WTC11 (cell line): ENCODE measurements around the gene LBX1. TPM values are rescaled to one million over a fixed set of nuclear protein-coding genes. Genes with fewer than 3 reads are reported as not detected.

Source experiments
- ATAC-seq: fragments of 200-7000 bp; cut with Tn5 transposase; 2 replicates; pipeline ENCODE4 v1.10.0; 2021; ENCODE audit warnings: mild to moderate bottlenecking, moderate library complexity
- CTCF ChIA-PET: fragments of 300-600 bp; sonication (Branson Sonifier 250); formaldehyde crosslinking; loops from one replicate; lab custom pipeline; 2021; ENCODE audit warnings: antibody characterized with exemption; lab: Charles Lee
- POLR2A ChIA-PET: fragments of 350-600 bp; sonication (Branson Sonifier 250); formaldehyde crosslinking; loops from one replicate; lab custom pipeline; 2021; ENCODE audit warnings: antibody characterized with exemption; lab: Charles Lee
- DNase-seq: peaks from one replicate; pipeline ENCODE4 v3.0.0; 2021; ENCODE audit warnings: low spot score
- H3K27ac Mint-ChIP-seq: 2 replicates; pipeline ENCODE4 v1.8.0; 2021; ENCODE audit warnings: mixed read lengths
- H3K27me3 Mint-ChIP-seq: 2 replicates; pipeline ENCODE4 v1.8.0; 2021; ENCODE audit warnings: low read depth, mild to moderate bottlenecking, moderate library complexity, mixed read lengths
- H3K36me3 Mint-ChIP-seq: 2 replicates; pipeline ENCODE4 v1.8.0; 2021; ENCODE audit warnings: mixed read lengths
- H3K4me1 Mint-ChIP-seq: 2 replicates; pipeline ENCODE4 v1.8.0; 2022; ENCODE audit warnings: mixed read lengths
- H3K4me3 Mint-ChIP-seq: 2 replicates; pipeline ENCODE4 v1.8.0; 2021; ENCODE audit warnings: mild to moderate bottlenecking, moderate library complexity, mixed read lengths
- H3K9me3 Mint-ChIP-seq: 2 replicates; pipeline ENCODE4 v1.8.0; 2021; ENCODE audit warnings: mixed read lengths
- CDX4 ChIP-seq: fragments of 250-450 bp; sonication (Bioruptor Pico); IDR thresholded peaks from 2 replicates; pipeline ENCODE4 v1.9.0; 2021; ENCODE audit warnings: moderate library complexity, mild to moderate bottlenecking, inconsistent platforms, borderline replicate concordance
- E2F5 ChIP-seq: sonication (generic); formaldehyde crosslinking; IDR thresholded peaks from 2 replicates; pipeline ENCODE4 v1.8.1; 2022; ENCODE audit warnings: mild to moderate bottlenecking, moderate library complexity, missing genetic modification reagents
- EMX1 ChIP-seq: fragments of 250-450 bp; sonication (Bioruptor Pico); IDR thresholded peaks from 2 replicates; pipeline ENCODE4 v1.8.0; 2021; ENCODE audit warnings: mild to moderate bottlenecking
- ESRRA ChIP-seq: sonication (generic); formaldehyde crosslinking; IDR thresholded peaks from 2 replicates; pipeline ENCODE4 v1.8.1; 2022; ENCODE audit warnings: mild to moderate bottlenecking, missing genetic modification reagents, borderline replicate concordance
- FOXP1 ChIP-seq: sonication (generic); formaldehyde crosslinking; IDR thresholded peaks from 2 replicates; pipeline ENCODE4 v1.8.0; 2022; ENCODE audit warnings: missing genetic modification reagents, mild to moderate bottlenecking, moderate library complexity, borderline replicate concordance
- IRF2 ChIP-seq: sonication (generic); formaldehyde crosslinking; IDR thresholded peaks from 2 replicates; pipeline ENCODE4 v1.8.0; 2022; ENCODE audit warnings: low read depth, missing genetic modification reagents, borderline replicate concordance
- JAZF1 ChIP-seq: fragments of 250-450 bp; sonication (Bioruptor Pico); IDR thresholded peaks from 2 replicates; pipeline ENCODE4 v1.9.0; 2021; ENCODE audit warnings: moderate library complexity, mild to moderate bottlenecking, inconsistent platforms
- JUN ChIP-seq: sonication (generic); formaldehyde crosslinking; IDR thresholded peaks from 2 replicates; pipeline ENCODE4 v1.8.0; 2023; ENCODE audit warnings: mild to moderate bottlenecking, missing genetic modification reagents
- KAT7 ChIP-seq: sonication (generic); formaldehyde crosslinking; IDR thresholded peaks from 2 replicates; pipeline ENCODE4 v1.8.1; 2023; ENCODE audit warnings: missing genetic modification reagents, mild to moderate bottlenecking, borderline replicate concordance
- MYBL2 ChIP-seq: sonication (generic); formaldehyde crosslinking; IDR thresholded peaks from 2 replicates; pipeline ENCODE4 v1.8.1; 2023; ENCODE audit warnings: mild to moderate bottlenecking, moderate library complexity, missing genetic modification reagents
- PREB ChIP-seq: sonication (generic); formaldehyde crosslinking; IDR thresholded peaks from 2 replicates; pipeline ENCODE4 v1.8.1; 2022; ENCODE audit warnings: mild to moderate bottlenecking, missing genetic modification reagents, moderate library complexity, borderline replicate concordance
- PRRX2 ChIP-seq: fragments of 250-450 bp; sonication (Bioruptor Pico); IDR thresholded peaks from 2 replicates; pipeline ENCODE4 v1.8.0; 2021; ENCODE audit warnings: mild to moderate bottlenecking
- RELA ChIP-seq: sonication (generic); formaldehyde crosslinking; IDR thresholded peaks from 2 replicates; pipeline ENCODE4 v1.8.1; 2022; ENCODE audit warnings: missing genetic modification reagents, mild to moderate bottlenecking, borderline replicate concordance
- SMAD3 ChIP-seq: sonication (generic); formaldehyde crosslinking; IDR thresholded peaks from 2 replicates; pipeline ENCODE4 v1.8.0; 2022; ENCODE audit warnings: missing genetic modification reagents, mild to moderate bottlenecking, borderline replicate concordance
- STAT6 ChIP-seq: sonication (generic); formaldehyde crosslinking; conservative IDR thresholded peaks from 2 replicates; pipeline ENCODE4 v1.8.1; 2023; ENCODE audit warnings: mild to moderate bottlenecking, low read depth, missing genetic modification reagents, moderate library complexity
- TCF7 ChIP-seq: sonication (generic); formaldehyde crosslinking; IDR thresholded peaks from 2 replicates; pipeline ENCODE4 v1.8.0; 2022; ENCODE audit warnings: mild to moderate bottlenecking, low read depth, missing genetic modification reagents, moderate library complexity
- TEAD1 ChIP-seq: sonication (generic); formaldehyde crosslinking; IDR thresholded peaks from 2 replicates; pipeline ENCODE4 v1.8.0; 2022; ENCODE audit warnings: mild to moderate bottlenecking, missing genetic modification reagents
- TEAD4 ChIP-seq: sonication (generic); formaldehyde crosslinking; IDR thresholded peaks from 2 replicates; pipeline ENCODE4 v1.8.0; 2022; ENCODE audit warnings: mild to moderate bottlenecking, missing genetic modification reagents
- TP53 ChIP-seq: sonication (generic); formaldehyde crosslinking; IDR thresholded peaks from 2 replicates; pipeline ENCODE4 v1.8.1; 2023; ENCODE audit warnings: mild to moderate bottlenecking, missing genetic modification reagents
- ZNF281 ChIP-seq: sonication (generic); formaldehyde crosslinking; IDR thresholded peaks from 2 replicates; pipeline ENCODE4 v1.8.0; 2023; ENCODE audit warnings: mild to moderate bottlenecking, missing genetic modification reagents
- ZNF512 ChIP-seq: sonication (generic); formaldehyde crosslinking; IDR thresholded peaks from 2 replicates; pipeline ENCODE4 v1.8.1; 2022; ENCODE audit warnings: missing genetic modification reagents, borderline replicate concordance
- total RNA-seq: library from RNA; stranded (reverse); gene quantifications from 3 replicates; pipeline ENCODE4 v1.2.3, GENCODE V29; 2021

Gene LBX1
- total RNA-seq, 1 experiment from 2014 or later, result not detected

- H3K27ac Mint-ChIP-seq, result no peak overlapping the region
- peaks cover 59% of the 10 kb centered on the region for H3K4me1 Mint-ChIP-seq
- POLR2A ChIA-PET, result no interaction called here
- H3K36me3 Mint-ChIP-seq, result no peaks in the 10 kb centered on the region
- H3K4me3 Mint-ChIP-seq, result no peak overlapping the region
- TF ChIP-seq TEAD1 (CRISPR knock-in tag) (no peak), STAT6 (CRISPR knock-in tag) (no peak), TEAD4 (no peak), CDX4 (no peak), KAT7 (CRISPR knock-in tag) (no peak), RELA (CRISPR knock-in tag) (no peak)
- DNase-seq (no peak), ATAC-seq (no peak)
- CTCF ChIA-PET, result interaction anchor here (0.6 to 7.2 kb wide), 7 partner anchors 18 to 517 kb away, joined by 3 to 203 read pairs (median 6); no protein-coding TSS in a partner anchor
- H3K27me3 Mint-ChIP-seq, result peaks cover 99% of the 10 kb centered on the region
- no peaks in the 10 kb centered on the region for H3K9me3 Mint-ChIP-seq
Measured at GRCh38 chr10:101219139-101219945, 9.9 kb downstream of the LBX1 start.

- ChIA-PET POLR2A (no interaction called here), CTCF (interaction anchor here (0.6 to 7.2 kb wide), 9 partner anchors 8 to 518 kb away, joined by 3 to 203 read pairs (median 4); no protein-coding TSS in a partner anchor)
- no peak overlapping the region for H3K27ac Mint-ChIP-seq
- H3K27me3 Mint-ChIP-seq, result peaks cover 100% of the 10 kb centered on the region
- H3K4me3 Mint-ChIP-seq, result no peak overlapping the region
- no peaks in the 10 kb centered on the region for H3K9me3 Mint-ChIP-seq
- H3K4me1 Mint-ChIP-seq, result peaks cover 52% of the 10 kb centered on the region
- H3K36me3 Mint-ChIP-seq, result no peaks in the 10 kb centered on the region
- DNase-seq (no peak), ATAC-seq (no peak)
- no peak for TF ChIP-seq TP53 (CRISPR knock-in tag)
- TF ChIP-seq IRF2 (CRISPR knock-in tag), result no peak
- no peak for TF ChIP-seq ESRRA (CRISPR knock-in tag)
- no peak for TF ChIP-seq FOXP1 (CRISPR knock-in tag)
- TF ChIP-seq EMX1 (CRISPR knock-in tag), result no peak
- TF ChIP-seq JUN (CRISPR knock-in tag), result no peak
- TF ChIP-seq JAZF1 (CRISPR knock-in tag), result no peak
- no peak for TF ChIP-seq MYBL2 (CRISPR knock-in tag)
- no peak for TF ChIP-seq RELA (CRISPR knock-in tag)
- TF ChIP-seq PREB (CRISPR knock-in tag), result no peak
- no peak for TF ChIP-seq E2F5 (CRISPR knock-in tag)
- TF ChIP-seq TCF7 (CRISPR knock-in tag), result no peak
- TF ChIP-seq ZNF512 (CRISPR knock-in tag), result no peak
- TF ChIP-seq ZNF281, result no peak
- no peak for TF ChIP-seq PRRX2 (CRISPR knock-in tag)
- no peak for TF ChIP-seq SMAD3 (CRISPR knock-in tag)
Measured at GRCh38 chr10:101218351-101219138, 10.7 kb downstream of the LBX1 start.
